ENCODE measurements around the gene BANF1.

DNA sequence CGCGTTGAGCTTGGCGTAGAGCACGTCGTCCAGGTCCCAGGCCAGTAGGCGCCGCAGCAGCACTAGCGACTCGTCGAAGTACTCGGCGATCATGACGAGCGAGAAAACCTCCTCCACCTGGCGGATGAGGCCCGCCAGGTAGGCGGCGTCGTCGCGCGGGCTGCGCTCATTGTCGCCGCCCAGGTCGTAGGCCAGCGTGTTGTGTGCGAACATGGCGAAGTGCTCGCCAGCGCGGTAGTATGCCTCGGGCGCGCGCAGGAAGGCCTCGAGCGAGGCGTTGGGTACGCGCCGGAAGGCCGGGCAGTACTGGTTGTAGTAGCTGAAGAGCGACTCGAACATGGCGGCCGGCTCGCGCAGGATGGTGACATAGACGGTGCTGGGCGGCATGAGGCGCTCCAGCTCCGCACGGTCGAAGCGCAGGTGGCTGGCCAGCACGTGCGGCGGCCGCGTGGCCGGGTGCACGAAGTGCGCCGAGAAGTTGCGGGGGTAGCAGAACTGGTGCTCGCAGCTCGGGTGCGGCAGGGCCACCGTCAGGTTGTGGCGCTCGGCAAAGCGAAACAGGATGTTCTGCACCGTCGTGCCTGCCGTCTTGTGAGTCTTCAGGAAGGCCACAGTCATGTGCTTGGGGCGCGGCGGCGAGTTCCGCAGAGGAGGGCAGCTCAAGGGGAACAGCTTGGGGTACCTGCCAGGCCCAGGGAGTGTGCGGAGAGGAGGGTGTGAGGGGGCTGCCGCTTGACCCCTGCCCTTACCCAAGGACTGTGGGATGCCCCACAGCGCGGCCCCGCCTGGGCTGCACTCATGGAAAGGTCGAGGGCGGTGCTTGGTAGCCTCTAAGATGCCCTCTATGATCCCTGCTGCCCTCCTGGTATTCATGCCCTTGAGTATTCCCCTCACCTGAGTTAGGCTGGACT lies 40.9 kb downstream of the BANF1 start:
- TF ChIP-seq, protein P1, sequence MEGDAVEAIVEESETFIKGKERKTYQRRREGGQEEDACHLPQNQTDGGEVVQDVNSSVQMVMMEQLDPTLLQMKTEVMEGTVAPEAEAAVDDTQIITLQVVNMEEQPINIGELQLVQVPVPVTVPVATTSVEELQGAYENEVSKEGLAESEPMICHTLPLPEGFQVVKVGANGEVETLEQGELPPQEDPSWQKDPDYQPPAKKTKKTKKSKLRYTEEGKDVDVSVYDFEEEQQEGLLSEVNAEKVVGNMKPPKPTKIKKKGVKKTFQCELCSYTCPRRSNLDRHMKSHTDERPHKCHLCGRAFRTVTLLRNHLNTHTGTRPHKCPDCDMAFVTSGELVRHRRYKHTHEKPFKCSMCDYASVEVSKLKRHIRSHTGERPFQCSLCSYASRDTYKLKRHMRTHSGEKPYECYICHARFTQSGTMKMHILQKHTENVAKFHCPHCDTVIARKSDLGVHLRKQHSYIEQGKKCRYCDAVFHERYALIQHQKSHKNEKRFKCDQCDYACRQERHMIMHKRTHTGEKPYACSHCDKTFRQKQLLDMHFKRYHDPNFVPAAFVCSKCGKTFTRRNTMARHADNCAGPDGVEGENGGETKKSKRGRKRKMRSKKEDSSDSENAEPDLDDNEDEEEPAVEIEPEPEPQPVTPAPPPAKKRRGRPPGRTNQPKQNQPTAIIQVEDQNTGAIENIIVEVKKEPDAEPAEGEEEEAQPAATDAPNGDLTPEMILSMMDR (IDR thresholded peaks at IDR 0.05): no peak
- no peak for TF ChIP-seq POLR2A (IDR thresholded peaks at IDR 0.05)
